ENCODE measurements around the gene C1orf159. TPM values are rescaled to one million over a fixed set of nuclear protein-coding genes. Genes with fewer than 3 reads are reported as not detected.
A peak's percentile ranks its signal among the peaks of the same experiment; 100 is the strongest.

Gene C1orf159
- total and polyA plus RNA-seq, 2 of the 8 experiments (the other 6 are each of a cell fraction or from before 2014, with no cell fraction given): 10.0 to 10.9 TPM

- peaks cover 0 to 6% of the 10 kb centered on the region in 2 experiments; a peak in 2 of 4 replicates for H3K79me2 ChIP-seq (ENCODE audit: control insufficient read depth in 1 of 2, insufficient read depth in 2 of 2, low read length in 2 of 2)
- H2BK5ac ChIP-seq (ENCODE audit: low read depth, low read length): no peak overlapping the region
- H2BK120ac ChIP-seq (replicated peaks; ENCODE audit: low read depth, low read length): no peak overlapping the region
- H3K27ac ChIP-seq (ENCODE audit: low read depth, low read length): no peak overlapping the region
- ChIA-PET CTCF (ENCODE audit: partially characterized antibody) (interaction anchor here (0.9 to 1.3 kb wide), 4 partner anchors 14 to 122 kb away, joined by 3 to 8 read pairs (median 4); no protein-coding TSS in a partner anchor), POLR2A (ENCODE audit: partially characterized antibody) (interaction anchor here (1.0 to 1.8 kb wide), 3 partner anchors 9 to 131 kb away, joined by 3 to 6 read pairs (median 5); no protein-coding TSS in a partner anchor)
- H2BK15ac ChIP-seq (ENCODE audit: low read length): no peak overlapping the region
- FAIRE-seq (no peak), DNase-seq (ENCODE audit: low read depth in 1 of 2, low spot score in 2 of 2) (no peak)
- peaks cover 5 to 18% of the 10 kb centered on the region in 2 experiments; a peak in 3 of 4 replicates for H3K9me3 ChIP-seq (ENCODE audit: insufficient read depth in 2 of 2, low read depth in 1 of 2, low read length in 1 of 2)
- no peak overlapping the region for H3K14ac ChIP-seq (ENCODE audit: insufficient read length)
- peaks cover 0 to 8% (median 2%) of the 10 kb centered on the region in 4 experiments; a peak in 2 of 8 replicates for H3K36me3 ChIP-seq (ENCODE audit: control insufficient read depth in 2 of 4, insufficient read depth in 4 of 4, low read length in 3 of 4)
- no peak overlapping the region for H3K18ac ChIP-seq (ENCODE audit: extremely low read depth, low read length)
- no peak overlapping the region for H4K91ac ChIP-seq (replicated peaks; ENCODE audit: insufficient read length, low read length)
- H2AK5ac ChIP-seq (ENCODE audit: low read depth, low read length): no peak overlapping the region
- no peak overlapping the region for H4K5ac ChIP-seq (ENCODE audit: insufficient read length, low read depth, low read length)
- 96% methylated on average over 13 of the region's 31 CpGs; no CpG with 5 or more reads in 1 of the 2 experiments for WGBS, 2 experiments (ENCODE audit: extremely low coverage in 1 of 2, insufficient coverage in 1 of 2, insufficient read length in 1 of 2, insufficient replicate concordance in 2 of 2, low coverage in 1 of 2, low lambda C conversion rate in 2 of 2, missing lambda C conversion rate in 1 of 2)
- peaks cover 1 to 2% of the 10 kb centered on the region in 2 experiments for H4K20me1 ChIP-seq (replicated peaks in 1 of 2; ENCODE audit: control insufficient read depth in 1 of 2, insufficient read depth in 2 of 2, low read length in 2 of 2)
- no peak overlapping the region for H3K56ac ChIP-seq (replicated peaks; ENCODE audit: insufficient read length, low read depth, low read length)
- H3K4ac ChIP-seq (replicated peaks; ENCODE audit: insufficient read length, low read depth, low read length): no peak overlapping the region
- no peak overlapping the region for H2AFZ ChIP-seq (ENCODE audit: low read length)
- no peak overlapping the region for H4K8ac ChIP-seq (ENCODE audit: extremely low read depth, insufficient read depth, low read length)
- H3K79me1 ChIP-seq (ENCODE audit: low read depth, low read length): peaks cover 10% of the 10 kb centered on the region
- H3K9ac ChIP-seq (replicated peaks in 1 of 4; ENCODE audit: extremely low read depth in 1 of 4, low read depth in 3 of 4, low read length in 3 of 4): no peak overlapping the region
- no peaks in the 10 kb centered on the region for H3K27me3 ChIP-seq (replicated peaks in 1 of 4; ENCODE audit: control insufficient read depth in 3 of 4, extremely low read depth in 1 of 4, insufficient read depth in 3 of 4, low read length in 3 of 4)
- H2BK12ac ChIP-seq (ENCODE audit: low read depth, low read length): no peak overlapping the region
- H3K4me3 ChIP-seq (ENCODE audit: extremely low read depth in 1 of 4, insufficient read depth in 2 of 4, low read depth in 3 of 4, low read length in 4 of 4): no peak overlapping the region
- no peaks in the 10 kb centered on the region for H3K23me2 ChIP-seq (ENCODE audit: low read depth, low read length)
- no peak for TF ChIP-seq JUND (IDR thresholded peaks at IDR 0.05; ENCODE audit: low read length)
- peak; percentile 29; the same call in 1 of the 2 replicates for TF ChIP-seq E2F6 (IDR thresholded peaks at IDR 0.05)
- no peak overlapping the region for H3K23ac ChIP-seq (ENCODE audit: insufficient read length)
- no peak overlapping the region for H2BK20ac ChIP-seq (ENCODE audit: low read length)
- H3K4me1 ChIP-seq (replicated peaks in 1 of 4; ENCODE audit: control insufficient read depth in 3 of 4, insufficient read depth in 4 of 4, low read length in 3 of 4): no peaks in the 10 kb centered on the region
- no peak overlapping the region for H3K4me2 ChIP-seq (ENCODE audit: insufficient read depth in 1 of 2, low read depth in 2 of 2, low read length in 2 of 2)
Observed at GRCh38 chr1:1106510-1107221, 9.2 kb downstream of the C1orf159 start.

All from H1 (cell line).